ENCODE data around the gene GLUL. TPM values are rescaled to one million over a fixed set of nuclear protein-coding genes. Genes with fewer than 3 reads are reported as not detected.
A peak's percentile ranks its signal among the peaks of the same experiment; 100 is the strongest.

GLUL gene
- total RNA-seq, 3 donors from 2014 or later: 1,940 to 10,612 (median 2,824) TPM

- Histone ChIP-seq H3K27ac (no peak overlapping the region), H3K9me3 (no peaks in the 10 kb centered on the region), H3K36me3 (no peaks in the 10 kb centered on the region), H3K4me3 (no peak overlapping the region), H3K4me1 (no peaks in the 10 kb centered on the region), H3K27me3 (no peaks in the 10 kb centered on the region)
- TF ChIP-seq POLR2AphosphoS5 (IDR thresholded peaks at IDR 0.05): no peak
- no peak for TF ChIP-seq CTCF (IDR thresholded peaks at IDR 0.05)
- no peak for TF ChIP-seq POLR2A (IDR thresholded peaks at IDR 0.05)
- DNase-seq (ENCODE audit: low spot score in 2 of 2): no peak
- intact Hi-C loops (cut with DNase I; ENCODE audit: low total_unique reads): no loop called here
Measured at GRCh38 chr1:182374101-182374834, 17.3 kb downstream of the GLUL start.

- no peaks in the 10 kb centered on the region for H3K36me3 ChIP-seq
- H3K4me3 ChIP-seq: no peak overlapping the region
Measured at GRCh38 chr1:182370532-182370931, 21.1 kb downstream of the GLUL start.

GRCh38 chr1:182368903-182369302 lies 22.7 kb downstream of the GLUL start:
- H3K4me3 ChIP-seq: no peak overlapping the region
- intact Hi-C loops (cut with DNase I; ENCODE audit: low total_unique reads): loop anchor here (5.0 kb wide), 1 partner anchor 628 kb away; no protein-coding TSS in a partner anchor
- no peaks in the 10 kb centered on the region for H3K9me3 ChIP-seq
- TF ChIP-seq POLR2A (IDR thresholded peaks at IDR 0.05) (no peak), CTCF (IDR thresholded peaks at IDR 0.05) (no peak), POLR2AphosphoS5 (IDR thresholded peaks at IDR 0.05) (no peak)
- peak overlapping the region in 1 of 2 donors; percentile 32 for H3K27ac ChIP-seq
- DNase-seq (ENCODE audit: low spot score in 2 of 2): no peak
- no peaks in the 10 kb centered on the region for H3K4me1 ChIP-seq
- H3K27me3 ChIP-seq: no peaks in the 10 kb centered on the region
- H3K36me3 ChIP-seq: no peaks in the 10 kb centered on the region

More at GRCh38 chr1:182370532-182370931, 21.1 kb downstream of the GLUL start:
- TF ChIP-seq POLR2AphosphoS5 (IDR thresholded peaks at IDR 0.05) (no peak), POLR2A (IDR thresholded peaks at IDR 0.05) (no peak), CTCF (IDR thresholded peaks at IDR 0.05) (no peak)
- no peak overlapping the region for H3K27ac ChIP-seq
- intact Hi-C loops (cut with DNase I; ENCODE audit: low total_unique reads): no loop called here
- no peaks in the 10 kb centered on the region for H3K9me3 ChIP-seq
- no peak for DNase-seq (ENCODE audit: low spot score in 2 of 2)
- no peaks in the 10 kb centered on the region for H3K27me3 ChIP-seq
- no peaks in the 10 kb centered on the region for H3K4me1 ChIP-seq

GRCh38 chr1:182368358-182368757 lies 23.2 kb downstream of the GLUL start:
- no peaks in the 10 kb centered on the region for H3K4me1 ChIP-seq
- TF ChIP-seq POLR2A (IDR thresholded peaks at IDR 0.05) (no peak), CTCF (IDR thresholded peaks at IDR 0.05) (no peak), POLR2AphosphoS5 (IDR thresholded peaks at IDR 0.05) (no peak)
- H3K36me3 ChIP-seq: no peaks in the 10 kb centered on the region
- H3K27me3 ChIP-seq: no peaks in the 10 kb centered on the region
- peak overlapping the region in 1 of 2 donors; percentile 32 for H3K27ac ChIP-seq
- intact Hi-C loops (cut with DNase I; ENCODE audit: low total_unique reads): loop anchor here (5.0 kb wide), 1 partner anchor 629 kb away; no protein-coding TSS in a partner anchor
- H3K9me3 ChIP-seq: no peaks in the 10 kb centered on the region
- no peak overlapping the region for H3K4me3 ChIP-seq
- DNase-seq (ENCODE audit: low spot score in 2 of 2): no peak

- peak overlapping the region in 1 of 2 donors; percentile 32 for H3K27ac ChIP-seq
- intact Hi-C loops (cut with DNase I; ENCODE audit: low total_unique reads): loop anchor here (5.0 kb wide), 1 partner anchor 629 kb away; no protein-coding TSS in a partner anchor
- no peak for DNase-seq (ENCODE audit: low spot score in 2 of 2)
Measured at GRCh38 chr1:182367926-182368325, 23.7 kb downstream of the GLUL start.

More at GRCh38 chr1:182367926-182368325, 23.7 kb downstream of the GLUL start:
- no peaks in the 10 kb centered on the region for H3K36me3 ChIP-seq
- TF ChIP-seq POLR2AphosphoS5 (IDR thresholded peaks at IDR 0.05): no peak
- no peak for TF ChIP-seq POLR2A (IDR thresholded peaks at IDR 0.05)
- no peak for TF ChIP-seq CTCF (IDR thresholded peaks at IDR 0.05)
- no peaks in the 10 kb centered on the region for H3K27me3 ChIP-seq
- no peaks in the 10 kb centered on the region for H3K9me3 ChIP-seq
- H3K4me1 ChIP-seq: no peaks in the 10 kb centered on the region
- H3K4me3 ChIP-seq: no peak overlapping the region

Measured in breast epithelium (tissue), 4 donors.